GM12878 (cell line): ENCODE results near the gene YTHDC1. TPM values are rescaled to one million over a fixed set of nuclear protein-coding genes. Genes with fewer than 3 reads are reported as not detected.

Source experiments
- ATAC-seq: fragments of 200-7000 bp; cut with Tn5 transposase; 3 replicates; pipeline ENCODE4 v1.9.1; 2020; ENCODE audit warnings: mild to moderate bottlenecking, moderate library complexity
- BruUV-seq: library from RNA; stranded (reverse); fragments of 400-500 nt; replicated peaks from 2 replicates; lab custom pipeline; 2021; lab: Mats Ljungman, UMichigan
- CTCF ChIA-PET: fragments of 300-600 bp; sonication (Branson Sonifier 250); formaldehyde crosslinking; extraction: SDS; loops from one replicate; lab custom pipeline; 2021; ENCODE audit warnings: inconsistent platforms; lab: Yijun Ruan, JAX
- POLR2A ChIA-PET: fragments of 350-600 bp; formaldehyde crosslinking; extraction: SDS; loops from one replicate; lab custom pipeline; 2021; ENCODE audit warnings: inconsistent platforms; lab: Charles Lee
- RAD21 ChIA-PET: fragments of 300-600 bp; sonication (Branson Sonifier 250); formaldehyde crosslinking; loops from one replicate; lab custom pipeline; 2023; ENCODE audit warnings: antibody characterized with exemption; ENCODE audit not compliant: unreplicated experiment; lab: Charles Lee
- SMC1A ChIA-PET: fragments of 300-600 bp; sonication (Branson Sonifier 250); formaldehyde crosslinking; loops from one replicate; lab custom pipeline; 2023; ENCODE audit not compliant: unreplicated experiment, uncharacterized antibody; lab: Charles Lee
- DNase-seq: peaks from one replicate; pipeline ENCODE4 v3.0.0-alpha.2; 2011; ENCODE audit warnings: low read depth, low spot score
- FAIRE-seq: peaks from 3 replicates; lab custom pipeline; 2011; peaks lifted over from hg19 to GRCh38; lab: Jason Lieb, UNC
- H2AFZ ChIP-seq: 2 replicates; pipeline ENCODE4 v1.6.0; 2011; ENCODE audit warnings: low read depth, low read length, control low read depth; ENCODE audit not compliant: control insufficient read depth
- H3K27ac ChIP-seq: 2 replicates; pipeline ENCODE4 v1.5.1; 2011; ENCODE audit warnings: control low read depth; ENCODE audit not compliant: control insufficient read depth, insufficient read depth
- H3K27me3 ChIP-seq, 2 experiments: replicated peaks in 1 of 2; 2 replicates each; pipeline versions ENCODE4 v1.6.0 to v1.6.1; 2011; ENCODE audit warnings: low read length in 1 of 2; ENCODE audit not compliant: control insufficient read depth in 2 of 2, insufficient read depth in 2 of 2
- H3K36me3 ChIP-seq, 2 experiments: 2 replicates each; pipeline ENCODE4 v1.5.1; 2011; ENCODE audit warnings: low read length in 1 of 2; ENCODE audit not compliant: control insufficient read depth in 2 of 2, insufficient read depth in 2 of 2
- H3K4me1 ChIP-seq: 2 replicates; pipeline ENCODE4 v1.6.1; 2011; ENCODE audit warnings: mild to moderate bottlenecking, low read length, moderate library complexity, mixed read lengths; ENCODE audit not compliant: control insufficient read depth, insufficient read depth
- H3K4me2 ChIP-seq: 2 replicates; pipeline ENCODE4 v1.6.0; 2011; ENCODE audit warnings: control low read depth; ENCODE audit not compliant: control insufficient read depth, insufficient read depth
- H3K4me3 ChIP-seq: fragments of 200-600 bp; sonication (generic); 2 replicates; pipeline ENCODE4 v1.5.1; 2016
- H3K79me2 ChIP-seq: 2 replicates; pipeline ENCODE4 v1.6.0; 2011; ENCODE audit warnings: low read length; ENCODE audit not compliant: control insufficient read depth, insufficient read depth
- H3K9ac ChIP-seq: 2 replicates; pipeline ENCODE4 v1.8.0; 2011; ENCODE audit warnings: low read length, control low read depth, mixed read lengths; ENCODE audit not compliant: control insufficient read depth, insufficient read depth
- H3K9me3 ChIP-seq: replicated peaks from 3 replicates; pipeline ENCODE4 v1.5.1; 2011; ENCODE audit warnings: mild to moderate bottlenecking, low read length; ENCODE audit not compliant: control insufficient read depth, insufficient read depth
- H4K20me1 ChIP-seq: 2 replicates; pipeline ENCODE4 v1.6.0; 2011; ENCODE audit not compliant: control insufficient read depth, insufficient read depth
- BHLHE40 ChIP-seq, 2 experiments: fragments of 450-650 bp in 1 of 2; IDR thresholded peaks; 2 replicates each; pipeline ENCODE4 v1.6.1; 2011 to 2017; ENCODE audit warnings: low read depth in 2 of 2, borderline replicate concordance in 1 of 2, improper control_type of control experiment in 1 of 2, low read length in 1 of 2, mild to moderate bottlenecking in 1 of 2
- CREB1 ChIP-seq: IDR thresholded peaks from 2 replicates; pipeline ENCODE4 v1.6.1; 2012; ENCODE audit warnings: low read depth, mild to moderate bottlenecking, inconsistent platforms
- GABPA ChIP-seq: IDR thresholded peaks from 2 replicates; pipeline ENCODE4 v1.6.1; 2014; ENCODE audit warnings: antibody characterized with exemption, low read depth, mild to moderate bottlenecking, inconsistent platforms
- RAD51 ChIP-seq: fragments of 450-650 bp; IDR thresholded peaks from 2 replicates; pipeline ENCODE4 v1.6.1; 2016; ENCODE audit warnings: moderate library complexity, mild to moderate bottlenecking, inconsistent platforms
- RB1 ChIP-seq: fragments of 450-650 bp; formaldehyde crosslinking; IDR thresholded peaks from 2 replicates; pipeline ENCODE4 v1.6.1; 2017; ENCODE audit warnings: mild to moderate bottlenecking, borderline replicate concordance
- SMARCA5 ChIP-seq: fragments of 450-650 bp; IDR thresholded peaks from 2 replicates; pipeline ENCODE4 v1.6.1; 2017; ENCODE audit warnings: mild to moderate bottlenecking
- TCF3 ChIP-seq: IDR thresholded peaks from 2 replicates; pipeline ENCODE4 v1.6.1; 2012; ENCODE audit warnings: low read depth, mild to moderate bottlenecking, low read length, borderline replicate concordance; ENCODE audit not compliant: insufficient read depth
- WRNIP1 ChIP-seq: IDR thresholded peaks from 2 replicates; pipeline ENCODE4 v1.6.1; 2011; ENCODE audit warnings: low read depth, low read length, improper control_type of control experiment, borderline replicate concordance
- ZNF592 ChIP-seq: fragments of 450-650 bp; IDR thresholded peaks from 2 replicates; pipeline ENCODE4 v1.6.1; 2017; ENCODE audit warnings: mild to moderate bottlenecking, moderate library complexity
- WGBS: methylation state at CpG from one replicate; pipeline ENCODE4 v1.1.6; 2016; ENCODE audit warnings: low lambda C conversion rate; ENCODE audit not compliant: insufficient replicate concordance, insufficient coverage; ENCODE audit errors: missing lambda C conversion rate; 5-methylcytosine and 5-hydroxymethylcytosine counted together
- in situ Hi-C: fragments of 300-500 bp; cut with MboI; formaldehyde crosslinking; loops from 9 replicates; pipeline ENCODE4 v1.14.3; 2018; ENCODE audit warnings: mixed read lengths
- intact Hi-C: fragments of 100-400 bp; cut with micrococcal nuclease; formaldehyde crosslinking; loops from one replicate; pipeline ENCODE4 v1.14.2; 2022; ENCODE audit not compliant: unreplicated experiment
- polyA plus RNA-seq, 11 experiments: library from polyadenylated mRNA; depleted of rRNA in 4 of 11; unstranded in 6 of 11; stranded (reverse) in 5 of 11; fragments of >200 nt; fragmentation: Nextera tagmentation in 4 of 11; fragmentation: Illumina TruSeq in 1 of 11; extraction: Ambion mirVana in 4 of 11; extraction: Trizol in 1 of 11; gene quantifications; 1 replicate in 1 of 11; 2 replicates in 10 of 11; pipeline versions ENCODE4 v1.2.1 to v1.2.3, GENCODE V29; 2011 to 2016; ENCODE audit warnings: inconsistent platforms in 2 of 11, missing spikeins in 2 of 11, low read depth in 1 of 11
- total RNA-seq, 4 experiments: library from RNA; depleted of rRNA in 3 of 4; stranded (reverse); fragments of >200 nt in 3 of 4; fragmentation: Illumina TruSeq in 1 of 4; extraction: Trizol in 1 of 4; gene quantifications; 2 replicates each; pipeline versions ENCODE4 v1.2.1 to v1.2.3, GENCODE V29; 2013 to 2021

Gene YTHDC1
- total and polyA plus RNA-seq, 10 of the 15 experiments (the other 5 are each of a cell fraction or from before 2014, with no cell fraction given): 18.7 to 83.2 (median 47.5) TPM

GRCh38 chr4:68391436-68391835 is 41.5 kb upstream of the YTHDC1 start:
- no peak for ATAC-seq
- H3K4me3 ChIP-seq: no peak overlapping the region
- no peaks in the 10 kb centered on the region for H3K79me2 ChIP-seq
- WGBS: 1% methylated on average over 3 of the region's 3 CpGs
- TF ChIP-seq RB1 (no peak), ZNF592 (no peak), WRNIP1 (no peak), GABPA (no peak), SMARCA5 (no peak), BHLHE40 (IDR thresholded peaks at IDR 0.05; ENCODE audit: borderline replicate concordance in 1 of 2, low read depth in 2 of 2, low read length in 1 of 2) (no peak), TCF3 (no peak), RAD51 (no peak), CREB1 (no peak)
- no peak overlapping the region for H3K9ac ChIP-seq
- no peaks in the 10 kb centered on the region for H3K36me3 ChIP-seq
- ChIA-PET RAD21 (no interaction called here), CTCF (no interaction called here), SMC1A (no interaction called here), POLR2A (interaction anchor here (0.9 kb wide), 1 partner anchor 120 kb away, joined by 4 read pairs; no protein-coding TSS in a partner anchor)
- H4K20me1 ChIP-seq: no peaks in the 10 kb centered on the region
- no peaks in the 10 kb centered on the region for H3K27me3 ChIP-seq
- DNase-seq: no peak
- H3K4me1 ChIP-seq: no peaks in the 10 kb centered on the region
- no peak overlapping the region for H2AFZ ChIP-seq
- FAIRE-seq: no peak
- intact Hi-C loops: no loop called here
- H3K4me2 ChIP-seq: no peak overlapping the region
- H3K27ac ChIP-seq: no peak overlapping the region
- in situ Hi-C loops: loop anchor here (25.0 kb wide), 1 partner anchor 246 kb away; no protein-coding TSS in a partner anchor
- no peaks in the 10 kb centered on the region for H3K9me3 ChIP-seq
- no TSS peak for BruUV-seq
